Astrocyte of the cerebellum (primary cell): ENCODE data around the gene TLX2.

Experiments used
- DNase-seq: peaks from one replicate; pipeline ENCODE4 v3.0.0-alpha.2; 2011; ENCODE audit warnings: low read depth
- H3K4me3 ChIP-seq: 2 replicates; pipeline ENCODE4 v1.5.1; 2011; ENCODE audit warnings: mild to moderate bottlenecking, low read depth, low read length, moderate library complexity
- CTCF ChIP-seq: IDR thresholded peaks from 2 replicates; pipeline ENCODE4 v1.5.1; 2012; ENCODE audit warnings: low read length, low read depth, moderate library complexity, mild to moderate bottlenecking; ENCODE audit errors: missing control alignments
- in situ Hi-C: cut with HindIII; loops from 2 replicates; pipeline ENCODE4 v1.10.0; 2017; ENCODE audit warnings: low sequenced_read_pairs

The TLX2 gene

GRCh38 chr2:74488643-74489481, 25.4 kb upstream of the TLX2 start:
- no peak for DNase-seq

GRCh38 chr2:74489906-74490305, 24.3 kb upstream of the TLX2 start:
- no peak for DNase-seq
- TF ChIP-seq CTCF = no peak
- H3K4me3 ChIP-seq = no peak overlapping the region
- in situ Hi-C loops = loop anchor here (5.0 kb wide), 1 partner anchor 87 kb away; no protein-coding TSS in a partner anchor

More at GRCh38 chr2:74488643-74489481, 25.4 kb upstream of the TLX2 start:
- no peak overlapping the region for H3K4me3 ChIP-seq
- TF ChIP-seq CTCF = no peak
- in situ Hi-C loops = no loop called here

GRCh38 chr2:74491648-74492544, 22.4 kb upstream of the TLX2 start:
- H3K4me3 ChIP-seq = no peak overlapping the region
- DNase-seq = no peak
- TF ChIP-seq CTCF = no peak
- in situ Hi-C loops = loop anchor here (5.0 kb wide), 1 partner anchor 85 kb away; no protein-coding TSS in a partner anchor

- no peak for TF ChIP-seq CTCF
- no peak overlapping the region for H3K4me3 ChIP-seq
- in situ Hi-C loops = loop anchor here (5.0 kb wide), 1 partner anchor 84 kb away; no protein-coding TSS in a partner anchor
- no peak for DNase-seq
Measured at GRCh38 chr2:74493546-74493945, 20.7 kb upstream of the TLX2 start.

GRCh38 chr2:74495440-74495839, 18.8 kb upstream of the TLX2 start:
- in situ Hi-C loops = no loop called here
- TF ChIP-seq CTCF = no peak
- no peak for DNase-seq
- H3K4me3 ChIP-seq = no peak overlapping the region

GRCh38 chr2:74496997-74497776, 17.1 kb upstream of the TLX2 start:
- H3K4me3 ChIP-seq = no peak overlapping the region

More at GRCh38 chr2:74496997-74497776, 17.1 kb upstream of the TLX2 start:
- in situ Hi-C loops = no loop called here
- no peak for TF ChIP-seq CTCF
- DNase-seq = no peak
